Measurements from ENCODE around the gene ARHGAP25.

DNA sequence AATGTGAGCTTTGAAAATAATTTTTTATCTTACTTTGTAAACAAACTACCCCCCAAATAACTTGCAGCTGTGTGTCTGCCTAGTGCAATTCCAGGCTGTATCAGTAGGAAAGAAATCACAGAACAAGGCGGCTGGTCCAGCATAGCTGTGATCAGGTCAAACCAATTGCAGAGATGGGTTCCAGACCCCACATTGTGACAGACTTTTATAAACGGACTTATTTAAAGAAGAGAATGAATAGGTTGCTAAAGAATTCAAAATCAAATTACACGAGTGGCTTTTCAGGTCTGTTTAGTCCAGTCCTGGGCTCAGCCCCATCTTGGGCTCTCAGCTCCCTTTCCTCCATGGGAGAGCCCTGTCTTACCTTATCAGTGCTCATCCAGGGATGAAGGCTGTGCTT, 125.5 kb downstream of the ARHGAP25 start:
- TF ChIP-seq CTCF (IDR thresholded peaks at IDR 0.05) = no peak
- TF ChIP-seq POLR2A (IDR thresholded peaks at IDR 0.05) = no peak
